ENCODE data around the gene TRIO. TPM values are rescaled to one million over a fixed set of nuclear protein-coding genes. Genes with fewer than 3 reads are reported as not detected.

The TRIO gene
- total and polyA plus RNA-seq, 5 experiments from 2014 or later = 0.69 to 8.3 (median 4.0) TPM; not detected in 1

- peak overlapping the region in 1 of 10 donors; percentile 21 for H3K27ac Mint-ChIP-seq
- H3K9me3 Mint-ChIP-seq = peaks cover 0 to 4% (median 0%) of the 10 kb centered on the region in 9 donors
- H3K4me3 Mint-ChIP-seq = no peak overlapping the region
- ATAC-seq = no peak
- H3K27me3 Mint-ChIP-seq = peaks cover 0 to 1% (median 0%) of the 10 kb centered on the region in 5 donors
- H3K36me3 Mint-ChIP-seq = peaks cover 0 to 2% (median 0%) of the 10 kb centered on the region in 3 donors
- POLR2A ChIA-PET = no interaction called here
- DNase-seq = no peak
- H3K4me1 Mint-ChIP-seq = peaks cover 6 to 14% (median 7%) of the 10 kb centered on the region in 4 donors
Observed at GRCh38 chr5:14492331-14492964, 349.3 kb downstream of the TRIO start.

DNA sequence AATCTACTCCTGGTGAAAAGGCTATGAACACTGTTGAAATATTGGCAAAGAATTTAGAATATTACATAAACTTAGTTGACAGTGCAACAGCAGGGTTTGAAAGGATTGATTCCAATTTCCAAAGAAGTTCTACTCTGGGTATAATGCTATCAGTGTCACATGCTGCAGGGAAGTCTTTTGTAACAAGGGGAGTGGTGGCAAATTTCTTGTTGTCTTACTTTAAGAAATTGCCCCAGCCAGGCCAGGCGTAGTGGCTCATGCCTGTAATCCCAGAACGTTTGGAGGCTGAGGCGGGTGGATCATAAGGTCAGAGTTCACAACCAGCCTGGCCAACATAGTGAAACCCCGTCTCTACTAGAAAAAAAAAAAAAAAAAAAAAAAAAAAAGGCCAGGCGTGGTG lies 352.2 kb downstream of the TRIO start:
- POLR2A ChIA-PET = no interaction called here
- DNase-seq = no peak
- Mint-ChIP-seq H3K27me3 (peaks cover 0 to 1% (median 0%) of the 10 kb centered on the region in 5 donors), H3K4me1 (peaks cover 6 to 14% (median 7%) of the 10 kb centered on the region in 4 donors), H3K9me3 (no peaks in the 10 kb centered on the region), H3K4me3 (no peak overlapping the region), H3K27ac (no peak overlapping the region), H3K36me3 (peaks cover 0 to 2% (median 0%) of the 10 kb centered on the region in 3 donors)
- ATAC-seq = no peak

DNA sequence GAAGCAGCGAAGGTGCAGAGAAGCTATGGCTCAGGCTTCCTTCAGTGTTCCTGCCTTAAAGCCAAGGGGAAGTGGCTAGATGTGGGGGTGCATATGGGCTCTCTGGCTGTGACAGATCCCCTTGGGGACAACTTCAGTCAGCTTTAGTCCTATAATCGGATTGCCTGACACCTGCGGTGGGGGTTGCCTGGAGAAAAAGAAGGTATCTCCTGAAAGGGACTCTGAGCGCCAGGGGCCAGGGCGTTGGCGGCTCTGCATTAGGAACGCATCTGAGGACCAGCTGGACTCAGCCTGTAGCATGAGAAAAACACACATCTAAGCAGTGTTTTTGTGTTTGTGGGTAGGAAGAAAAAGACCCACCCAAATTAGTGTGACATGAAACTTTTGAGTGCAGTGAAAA lies 354.2 kb downstream of the TRIO start:
- H3K27me3 Mint-ChIP-seq = no peaks in the 10 kb centered on the region
- H3K9me3 Mint-ChIP-seq = no peaks in the 10 kb centered on the region
- no peak overlapping the region for H3K27ac Mint-ChIP-seq
- no peak overlapping the region for H3K4me3 Mint-ChIP-seq
- DNase-seq = no peak
- no peak for ATAC-seq
- peaks cover 0 to 2% (median 0%) of the 10 kb centered on the region in 3 donors for H3K36me3 Mint-ChIP-seq
- POLR2A ChIA-PET = interaction anchor here (0.6 kb wide), 1 partner anchor 86 kb away, joined by 3 read pairs; no protein-coding TSS in a partner anchor
- H3K4me1 Mint-ChIP-seq = peaks cover 5 to 14% (median 7%) of the 10 kb centered on the region in 4 donors

GRCh38 chr5:14501353-14502293 lies 358.5 kb downstream of the TRIO start:
- Mint-ChIP-seq H3K27me3 (no peaks in the 10 kb centered on the region), H3K36me3 (no peaks in the 10 kb centered on the region), H3K4me3 (no peak overlapping the region), H3K4me1 (peaks cover 0 to 4% (median 2%) of the 10 kb centered on the region in 4 donors), H3K9me3 (no peaks in the 10 kb centered on the region), H3K27ac (peak overlapping the region in 1 of 10 donors; percentile 52)
- POLR2A ChIA-PET = no interaction called here
- ATAC-seq (no peak), DNase-seq (no peak)

DNA sequence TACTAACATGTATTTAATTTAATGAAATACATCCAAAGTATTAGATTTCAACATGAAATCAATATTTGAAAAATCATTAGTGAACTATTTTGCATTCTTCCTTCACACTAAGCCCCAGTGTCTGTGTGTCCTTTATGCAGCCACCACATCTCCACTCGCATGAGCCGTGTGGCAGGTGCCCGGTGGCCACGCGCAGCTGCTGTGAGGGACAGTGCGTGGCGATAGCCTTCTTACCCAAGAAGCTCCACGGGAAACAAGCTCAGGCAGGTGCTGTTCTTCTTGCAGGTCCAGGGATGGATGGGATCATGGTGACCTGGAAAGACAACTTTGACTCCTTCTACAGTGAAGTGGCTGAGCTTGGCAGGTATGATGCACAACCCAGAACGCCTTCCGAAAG lies 359.1 kb downstream of the TRIO start:
- POLR2A ChIA-PET = no interaction called here
- Mint-ChIP-seq H3K4me3 (no peak overlapping the region), H3K27ac (no peak overlapping the region), H3K4me1 (peaks cover 0 to under 1% (median 0%) of the 10 kb centered on the region in 4 donors), H3K36me3 (no peaks in the 10 kb centered on the region), H3K9me3 (no peaks in the 10 kb centered on the region), H3K27me3 (no peaks in the 10 kb centered on the region)
- DNase-seq (no peak), ATAC-seq (no peak)

GRCh38 chr5:14503017-14503680 lies 360.0 kb downstream of the TRIO start:
- H3K9me3 Mint-ChIP-seq = no peaks in the 10 kb centered on the region
- POLR2A ChIA-PET = no interaction called here
- ATAC-seq = no peak

DNA sequence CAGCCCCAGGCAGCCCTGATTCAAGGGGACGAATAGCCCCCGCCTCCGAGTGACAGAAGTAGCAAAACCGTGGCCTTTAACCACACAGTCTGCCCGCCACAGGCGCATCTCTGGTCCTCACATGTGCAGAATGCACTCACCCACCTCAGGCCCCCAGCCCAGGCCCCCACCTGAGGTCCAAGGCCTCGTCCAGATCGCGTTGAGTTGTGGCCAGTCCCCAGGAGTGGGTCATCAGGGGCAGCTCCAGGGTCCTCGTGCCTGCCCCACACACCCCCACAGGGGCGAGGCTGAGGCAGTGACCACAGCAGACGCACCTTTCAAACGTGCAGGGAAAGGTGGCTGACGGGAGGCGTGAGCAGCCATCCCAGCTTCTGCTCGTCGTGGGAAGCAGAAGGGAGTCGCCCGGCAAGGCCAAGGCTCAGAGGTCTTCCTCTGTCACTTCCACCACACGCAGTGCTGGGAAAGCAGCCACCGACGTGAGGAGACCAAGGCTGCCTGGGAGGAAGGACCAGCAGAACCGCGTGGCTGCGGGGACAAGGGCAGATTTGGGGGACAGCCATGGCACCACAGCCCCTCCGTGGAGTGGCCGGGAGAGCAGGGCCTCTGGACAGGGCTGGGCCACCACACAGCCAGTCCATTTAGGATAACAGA lies 360.7 kb downstream of the TRIO start:
- Mint-ChIP-seq H3K4me1 (no peaks in the 10 kb centered on the region), H3K4me3 (no peak overlapping the region), H3K27ac (no peak overlapping the region), H3K9me3 (no peaks in the 10 kb centered on the region), H3K36me3 (no peaks in the 10 kb centered on the region), H3K27me3 (no peaks in the 10 kb centered on the region)
- POLR2A ChIA-PET = no interaction called here
- ATAC-seq = no peak
- DNase-seq = no peak

More at GRCh38 chr5:14503017-14503680, 360.0 kb downstream of the TRIO start:
- DNase-seq = no peak
- no peaks in the 10 kb centered on the region for H3K27me3 Mint-ChIP-seq
- H3K4me3 Mint-ChIP-seq = no peak overlapping the region
- no peaks in the 10 kb centered on the region for H3K36me3 Mint-ChIP-seq
- no peak overlapping the region for H3K27ac Mint-ChIP-seq
- no peaks in the 10 kb centered on the region for H3K4me1 Mint-ChIP-seq

- Mint-ChIP-seq H3K27ac (peak overlapping the region in 1 of 10 donors; percentile 14), H3K27me3 (no peaks in the 10 kb centered on the region), H3K9me3 (no peaks in the 10 kb centered on the region), H3K4me1 (no peaks in the 10 kb centered on the region), H3K36me3 (no peaks in the 10 kb centered on the region), H3K4me3 (no peak overlapping the region)
- DNase-seq (no peak), ATAC-seq (no peak)
- POLR2A ChIA-PET = interaction anchor here (0.6 kb wide), 1 partner anchor 93 kb away, joined by 3 read pairs; no protein-coding TSS in a partner anchor
Observed at GRCh38 chr5:14504332-14504727, 361.2 kb downstream of the TRIO start.

DNA sequence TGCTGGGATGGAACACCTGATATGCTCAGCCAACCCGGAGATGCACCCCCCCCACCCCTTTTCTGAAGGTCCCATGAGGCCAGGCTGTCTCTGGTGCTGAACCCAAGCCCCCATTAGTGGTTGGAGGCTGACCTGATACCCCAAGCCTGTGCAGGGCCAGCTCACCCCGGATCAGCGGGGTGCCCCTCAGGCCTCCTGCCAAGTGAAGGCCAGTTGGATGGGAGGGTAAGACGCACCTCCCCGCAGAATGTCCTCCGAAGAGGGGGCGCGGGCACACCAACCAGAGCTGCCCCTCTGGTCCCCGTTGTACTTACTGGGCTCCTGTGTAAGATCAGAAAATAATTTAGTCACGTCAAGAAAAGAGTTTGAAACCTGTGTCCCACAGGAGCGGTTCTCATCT lies 361.7 kb downstream of the TRIO start:
- POLR2A ChIA-PET = interaction anchor here (0.6 kb wide), 1 partner anchor 93 kb away, joined by 3 read pairs; no protein-coding TSS in a partner anchor
- no peaks in the 10 kb centered on the region for H3K9me3 Mint-ChIP-seq

GRCh38 chr5:14505310-14506139 lies 362.4 kb downstream of the TRIO start:
- H3K27me3 Mint-ChIP-seq = no peaks in the 10 kb centered on the region
- H3K4me1 Mint-ChIP-seq = no peaks in the 10 kb centered on the region
- POLR2A ChIA-PET = no interaction called here
- H3K4me3 Mint-ChIP-seq = no peak overlapping the region
- H3K36me3 Mint-ChIP-seq = no peaks in the 10 kb centered on the region
- ATAC-seq = no peak
- no peak overlapping the region for H3K27ac Mint-ChIP-seq
- no peaks in the 10 kb centered on the region for H3K9me3 Mint-ChIP-seq
- DNase-seq = no peak

More for the DNA sequence above, 361.7 kb downstream of the TRIO start:
- no peak for DNase-seq
- no peak overlapping the region for H3K4me3 Mint-ChIP-seq
- ATAC-seq = no peak
- no peaks in the 10 kb centered on the region for H3K36me3 Mint-ChIP-seq
- no peaks in the 10 kb centered on the region for H3K27me3 Mint-ChIP-seq
- no peaks in the 10 kb centered on the region for H3K4me1 Mint-ChIP-seq
- peak overlapping the region in 1 of 10 donors; percentile 14 for H3K27ac Mint-ChIP-seq

- DNase-seq (no peak), ATAC-seq (no peak)
- H3K27ac Mint-ChIP-seq = peak overlapping the region in 1 of 10 donors; percentile 34
- H3K4me3 Mint-ChIP-seq = no peak overlapping the region
- no peaks in the 10 kb centered on the region for H3K4me1 Mint-ChIP-seq
- H3K27me3 Mint-ChIP-seq = no peaks in the 10 kb centered on the region
- H3K9me3 Mint-ChIP-seq = no peaks in the 10 kb centered on the region
- no peaks in the 10 kb centered on the region for H3K36me3 Mint-ChIP-seq
- POLR2A ChIA-PET = no interaction called here
Observed at GRCh38 chr5:14506140-14506538, 363.0 kb downstream of the TRIO start.

DNA sequence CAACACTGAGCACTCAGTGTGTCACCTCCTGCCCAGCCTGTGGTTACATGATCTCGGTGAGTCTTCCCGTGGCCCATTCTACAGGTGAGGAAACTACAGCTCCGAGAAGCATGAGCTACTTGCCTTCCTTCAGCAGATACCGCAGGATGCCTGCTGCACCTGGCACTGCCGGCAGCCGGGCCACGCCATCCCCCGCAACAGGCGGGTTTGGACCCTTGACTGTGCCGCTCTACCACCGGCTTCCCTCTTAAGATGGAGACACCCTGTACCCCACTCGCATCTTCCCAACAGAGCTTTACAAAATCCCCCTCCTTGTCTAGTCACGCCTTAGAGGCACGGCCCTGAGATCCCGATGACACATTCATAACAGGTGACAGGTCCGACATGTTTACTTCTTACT lies 363.5 kb downstream of the TRIO start:
- Mint-ChIP-seq H3K4me1 (no peaks in the 10 kb centered on the region), H3K36me3 (no peaks in the 10 kb centered on the region), H3K4me3 (no peak overlapping the region), H3K27me3 (no peaks in the 10 kb centered on the region), H3K9me3 (no peaks in the 10 kb centered on the region), H3K27ac (peak overlapping the region in 1 of 10 donors; percentile 17)
- ATAC-seq (no peak), DNase-seq (no peak)
- POLR2A ChIA-PET = no interaction called here
